NCI-H2081 treated with DMSO at 0.1 percent for 48 hours (cell line): Measurements from ENCODE around the gene CLIP3.
"Not testable (repeated sequence)": the region's sequence is repeated elsewhere in the genome, so short reads cannot be mapped to it uniquely, and the experiment has no call there.

Experiments used
- DNase-seq: peaks from one replicate; lab custom pipeline; 2025; lab: John Stamatoyannopoulos, UW

The CLIP3 gene

DNA sequence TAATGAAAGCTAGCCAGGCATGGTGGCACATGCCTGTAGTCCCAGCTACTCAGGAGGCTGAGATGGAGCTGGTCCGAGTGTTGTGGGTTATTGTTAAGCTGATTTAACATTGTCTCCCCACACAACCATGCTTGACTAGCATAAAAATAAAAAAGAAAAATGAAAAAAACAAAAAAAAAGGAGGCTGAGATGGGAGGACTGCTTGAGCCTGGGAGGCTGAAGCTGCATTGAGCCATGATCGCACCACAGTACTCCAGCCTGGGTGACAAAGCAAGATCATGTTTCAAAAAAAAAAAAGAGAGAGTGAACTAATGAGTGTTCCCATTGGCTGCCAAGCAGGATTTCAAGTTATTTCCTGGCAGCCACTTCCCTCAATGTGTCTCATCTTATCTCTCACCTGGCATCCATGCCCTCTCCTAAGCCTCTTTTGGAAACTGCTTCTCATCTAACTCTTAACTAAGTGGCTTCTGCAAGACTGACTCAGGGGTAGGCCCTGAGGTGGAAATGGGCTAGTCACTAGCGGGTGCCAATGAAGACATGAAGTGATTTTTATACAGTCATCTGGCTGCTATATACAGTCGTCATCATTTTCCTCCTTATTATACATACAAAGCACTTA, 16.5 kb upstream of the CLIP3 start:
- DNase-seq: no peak

DNA sequence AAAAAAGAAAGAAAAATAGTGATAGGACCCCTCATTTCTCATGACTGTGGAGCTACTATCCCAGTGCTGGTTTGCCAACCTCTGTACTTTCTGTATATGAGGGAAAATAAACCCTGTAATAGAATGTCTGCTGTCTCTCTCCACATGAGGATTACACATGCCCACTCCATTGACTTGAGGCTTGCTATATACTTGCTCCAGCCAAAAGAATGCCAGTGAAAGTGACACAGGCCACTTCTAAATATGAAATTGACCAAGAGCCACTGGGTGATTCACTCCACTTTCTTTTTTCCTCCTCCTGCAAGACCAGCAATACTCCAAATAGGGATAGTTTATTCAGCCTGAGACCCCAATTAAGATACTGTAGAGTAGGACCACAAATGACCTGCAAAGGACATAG, 15.2 kb upstream of the CLIP3 start:
- DNase-seq: no peak

DNA sequence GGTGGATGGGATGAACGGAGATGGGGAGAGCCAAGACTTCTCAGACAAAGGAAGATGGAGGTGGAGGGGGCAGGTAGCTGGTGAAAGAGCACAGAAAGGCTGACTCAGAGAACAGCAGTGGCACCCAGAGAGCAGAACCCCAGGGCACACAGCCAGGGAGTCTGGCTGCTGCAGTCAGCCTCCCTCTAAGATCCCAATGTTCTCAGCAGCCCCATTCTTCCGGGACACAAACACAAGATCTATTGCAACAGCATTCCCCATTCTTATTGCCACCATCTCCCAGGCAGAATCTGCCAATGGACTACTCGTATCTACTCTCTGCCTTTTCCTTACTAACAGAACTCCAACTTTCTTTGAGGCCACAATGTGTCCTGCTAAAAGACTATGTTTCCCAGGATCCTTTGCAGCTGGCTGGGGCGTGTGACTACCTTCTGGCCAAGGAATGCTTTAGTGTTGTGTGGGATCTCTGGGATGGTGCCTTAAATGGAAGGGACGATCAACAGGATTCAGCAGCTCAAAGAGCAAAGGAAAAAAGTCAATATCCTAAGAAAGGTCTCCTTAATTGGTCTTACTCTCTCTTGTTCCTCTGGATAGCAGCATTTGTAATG, 13.9 kb upstream of the CLIP3 start:
- DNase-seq: no peak

DNA sequence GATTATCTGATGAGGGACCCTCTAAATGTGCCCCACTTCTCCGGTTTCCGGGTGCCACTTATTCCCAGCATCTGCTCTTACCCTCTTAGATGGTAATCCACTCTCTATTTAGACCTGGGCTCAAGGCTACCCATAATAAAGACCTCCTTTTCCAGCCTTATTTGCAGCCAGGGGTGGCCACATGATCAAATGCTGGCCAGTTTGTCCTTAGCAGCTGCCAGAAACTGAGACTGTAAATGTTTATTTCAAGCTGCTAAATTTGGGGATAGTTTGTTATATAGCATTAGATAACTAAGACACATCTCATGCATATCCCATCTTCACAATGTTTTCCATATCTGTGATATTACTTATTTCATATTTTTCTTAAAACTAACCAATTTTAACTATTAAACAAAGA, 11.3 kb upstream of the CLIP3 start:
- DNase-seq: no peak

DNA sequence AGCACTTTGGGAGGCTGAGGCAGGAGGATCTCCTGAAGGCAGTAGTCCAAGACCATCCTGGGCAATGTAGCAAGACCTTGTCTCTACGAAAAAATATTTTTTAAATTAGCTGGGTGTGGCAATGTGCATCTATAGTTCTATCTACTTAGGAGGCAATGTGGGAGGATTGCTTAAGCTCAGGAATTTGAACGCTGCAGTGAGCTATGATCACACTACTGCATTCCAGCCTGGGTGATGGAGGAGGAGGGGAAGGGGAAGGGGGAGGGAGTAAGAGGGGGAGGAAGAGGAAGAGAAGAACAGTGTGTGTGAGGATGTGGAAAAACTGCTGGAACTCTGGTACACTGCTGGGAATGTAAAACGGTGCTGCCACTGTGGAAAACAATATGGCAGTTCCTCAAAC, 9.2 kb upstream of the CLIP3 start:
- DNase-seq: no peak

DNA sequence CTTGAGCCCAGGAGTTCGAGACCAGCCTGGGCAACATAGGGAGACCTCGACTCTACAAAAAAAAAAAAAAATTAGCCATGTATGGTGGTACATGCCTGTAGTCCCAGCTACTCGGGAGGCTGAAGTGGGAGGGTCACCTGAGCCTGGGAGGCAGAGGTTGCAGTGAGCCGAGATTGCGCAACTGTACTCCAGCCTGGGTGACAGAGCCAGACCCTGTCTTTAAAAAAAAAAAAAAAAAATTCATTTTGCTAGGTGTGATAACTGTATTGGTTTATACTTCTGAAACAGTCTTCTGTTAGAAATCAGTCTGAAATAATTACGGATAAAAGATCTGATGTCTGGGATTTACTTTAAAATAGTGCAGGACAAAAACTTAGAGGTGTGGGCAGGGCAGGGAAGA, 8.4 kb upstream of the CLIP3 start:
- DNase-seq: not testable (repeated sequence)

DNA sequence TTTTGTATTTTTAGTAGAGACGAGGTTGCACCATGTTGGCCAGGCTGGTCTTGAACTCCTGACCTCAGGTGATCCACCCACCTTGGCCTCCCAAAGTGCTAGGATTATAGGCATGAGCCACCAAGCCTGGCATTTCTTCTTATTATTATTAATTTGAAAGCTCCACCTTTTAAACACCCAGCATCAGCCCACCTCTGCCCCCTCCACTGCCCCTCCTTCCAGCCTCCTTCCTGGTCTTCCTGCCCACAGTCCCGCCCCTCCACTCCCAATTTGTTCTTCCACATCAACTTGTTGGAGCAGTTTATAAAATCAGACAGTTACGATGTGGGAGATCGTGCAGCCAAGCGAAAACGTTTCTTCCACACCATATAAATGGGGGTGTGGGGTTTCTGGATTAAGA, 7.8 kb upstream of the CLIP3 start:
- no peak for DNase-seq

DNA sequence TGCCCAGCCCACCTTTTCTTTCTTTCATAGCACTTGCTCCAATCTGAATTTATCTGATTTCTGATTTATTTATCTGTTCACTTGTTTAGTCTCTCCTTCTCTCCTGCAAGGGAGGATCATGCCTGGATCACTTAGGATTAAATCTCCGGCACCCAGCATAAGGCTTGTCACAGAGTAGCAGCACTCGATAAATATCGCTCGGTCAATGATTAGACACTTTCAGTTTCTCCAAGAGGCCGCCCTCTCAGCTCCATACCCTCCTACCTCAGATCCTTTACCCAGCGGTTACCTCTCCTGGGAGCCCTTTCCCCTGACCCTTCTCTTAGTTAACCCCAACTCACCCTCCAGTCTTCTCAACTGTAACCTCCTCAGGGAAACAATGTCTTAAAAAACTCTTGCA, 1.4 kb downstream of the CLIP3 start:
- no peak for DNase-seq

DNA sequence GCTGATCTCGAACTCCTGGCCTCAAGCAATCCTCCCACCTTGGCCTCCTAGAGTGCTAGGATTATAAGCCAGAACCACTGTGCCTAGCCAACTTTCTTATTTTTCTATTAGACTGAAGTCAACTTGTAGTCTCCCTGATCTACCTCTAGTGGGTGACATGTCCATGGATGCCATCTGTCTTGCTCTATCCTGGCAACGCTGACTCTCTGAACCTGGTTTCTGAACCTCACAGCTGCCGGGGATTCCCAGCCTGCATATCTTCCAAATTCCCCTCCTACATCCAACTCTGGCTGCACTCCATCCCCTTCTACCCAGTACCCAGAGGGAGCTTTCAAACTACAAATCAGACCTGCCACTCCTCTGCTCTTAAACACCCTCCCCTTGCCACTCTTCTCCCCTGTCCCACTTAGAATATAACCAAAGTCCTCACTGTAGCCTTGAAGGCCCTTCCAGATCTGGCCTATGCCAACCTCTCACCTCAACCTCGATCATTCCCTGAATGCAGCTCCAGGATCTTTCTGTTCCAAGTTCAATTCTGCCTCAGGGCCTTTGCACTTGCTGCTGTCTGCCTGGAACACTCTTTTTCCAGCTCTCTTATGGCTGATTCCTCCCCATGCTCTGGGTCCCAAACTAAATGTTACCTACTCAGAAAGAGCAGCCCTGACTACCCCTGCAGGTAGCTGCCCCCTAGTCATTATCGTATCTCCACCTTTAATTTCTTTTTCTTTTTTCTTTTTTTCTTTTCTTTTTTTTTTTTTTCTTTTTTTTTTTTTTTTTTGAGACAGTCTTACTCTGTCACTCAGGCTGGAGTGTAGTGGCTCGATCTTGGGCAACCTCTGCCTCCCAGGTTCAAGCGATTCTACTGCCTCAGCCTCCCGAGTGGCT, 2.2 kb downstream of the CLIP3 start:
- DNase-seq: no peak

DNA sequence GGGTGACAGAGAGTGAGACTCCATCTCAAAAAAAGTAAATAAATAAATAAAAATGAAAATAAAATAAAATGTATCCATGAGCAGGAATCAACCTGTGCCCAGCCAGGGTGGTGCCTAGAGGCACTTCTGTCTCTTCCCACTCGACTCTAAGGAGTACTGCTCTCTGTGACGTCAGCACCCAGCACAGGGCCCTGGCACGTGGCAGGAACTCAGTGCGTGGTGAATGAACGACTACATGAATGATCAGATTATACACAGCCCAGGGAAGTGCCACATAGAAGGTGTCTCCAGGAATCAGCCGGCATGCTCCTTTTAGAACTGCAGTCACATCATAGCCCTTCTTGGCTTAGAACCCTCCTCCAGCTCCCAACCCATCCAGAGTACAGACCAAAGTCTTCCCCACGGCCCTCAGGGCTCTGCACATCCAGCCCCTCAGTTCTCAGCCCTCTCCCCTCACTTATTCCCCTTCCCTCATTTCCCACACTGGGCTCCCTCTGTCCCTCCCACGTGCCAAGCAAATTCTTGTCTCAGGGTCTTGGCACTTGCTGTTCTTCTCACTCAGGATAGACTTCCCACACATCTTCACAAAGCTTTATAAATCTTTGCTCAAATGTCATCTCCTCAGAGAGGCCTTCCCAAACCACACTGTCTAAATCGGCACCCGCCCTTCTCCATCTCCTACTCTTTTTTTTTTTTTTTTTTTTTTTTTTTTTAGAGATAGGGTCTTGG, 4.2 kb downstream of the CLIP3 start:
- no peak for DNase-seq

DNA sequence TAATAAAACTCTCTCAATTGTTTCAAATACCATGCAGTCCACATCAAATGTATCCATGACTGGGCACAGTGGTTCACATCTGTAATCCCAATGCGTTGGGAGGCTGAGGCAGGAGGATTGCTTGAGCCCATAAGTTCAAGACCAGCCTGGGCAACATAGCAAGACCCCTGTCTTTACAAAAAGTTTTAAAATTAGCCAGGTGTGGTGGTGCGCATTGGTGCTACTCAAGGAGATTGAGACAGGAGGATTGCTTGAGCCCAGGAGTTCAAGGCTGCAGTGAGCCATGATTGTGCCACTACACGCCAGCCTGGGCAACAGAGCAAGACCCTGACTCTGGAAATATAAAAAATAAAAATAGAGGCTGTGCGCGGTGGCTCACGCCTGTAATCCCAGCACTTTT, 5.0 kb downstream of the CLIP3 start:
- no peak for DNase-seq

DNA sequence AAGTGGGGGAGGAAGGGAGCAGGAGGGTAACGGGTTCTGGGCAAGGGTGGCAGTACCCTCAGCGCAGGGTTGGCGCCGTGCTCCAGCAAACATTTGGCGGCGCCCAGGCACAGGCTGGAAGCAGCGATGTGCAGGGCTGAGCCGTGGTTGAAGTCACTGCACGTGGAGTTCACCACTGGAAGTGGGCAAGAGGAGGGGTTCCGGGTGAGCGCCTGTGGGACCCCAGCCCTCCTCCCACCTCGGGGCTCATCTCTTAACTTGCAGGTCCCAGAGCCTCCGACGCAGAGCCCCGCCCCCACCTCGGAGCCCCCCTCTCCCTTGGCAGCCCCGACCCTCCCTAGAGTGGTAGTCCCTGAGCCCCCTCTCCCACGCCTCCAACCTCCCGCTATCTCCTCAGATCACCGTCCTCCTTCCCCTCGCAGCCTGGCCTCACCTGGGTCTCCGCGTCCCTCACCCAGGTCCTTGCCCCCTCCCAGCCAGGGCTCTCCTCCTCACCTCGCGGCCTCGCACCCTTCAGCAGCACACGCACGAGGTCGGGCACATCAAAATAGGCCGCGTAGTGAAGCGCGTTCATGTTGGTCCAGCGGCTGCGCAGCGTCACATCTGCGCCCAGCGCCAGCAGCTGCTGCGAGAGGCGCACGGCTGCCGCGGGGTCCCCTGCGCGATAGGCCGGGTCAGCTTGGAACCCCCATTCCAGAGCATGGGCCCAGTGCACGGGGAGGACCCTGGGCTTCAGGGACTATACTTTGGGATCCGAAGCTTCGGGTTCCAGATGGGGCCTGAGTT, 6.4 kb downstream of the CLIP3 start:
- DNase-seq: no peak

DNA sequence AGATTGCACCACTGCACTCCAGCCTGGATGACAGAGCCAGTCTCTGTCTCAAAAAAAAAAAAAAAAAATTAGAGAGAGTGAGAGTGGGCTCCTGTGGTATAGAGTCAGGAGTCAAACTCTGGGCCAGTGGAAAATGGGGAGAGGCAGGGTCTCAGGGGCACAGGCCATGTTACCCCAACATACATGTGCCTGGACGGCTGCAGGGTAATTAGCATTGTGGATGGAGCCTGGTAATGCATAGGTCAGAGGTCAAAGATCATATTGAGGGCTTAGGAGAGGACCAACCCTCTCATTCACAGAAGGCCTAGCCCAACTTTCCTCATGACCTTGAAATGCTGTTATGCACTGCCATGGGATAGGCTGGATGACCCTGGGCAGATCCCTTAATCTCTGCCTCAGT, 7.1 kb downstream of the CLIP3 start:
- DNase-seq: no peak

DNA sequence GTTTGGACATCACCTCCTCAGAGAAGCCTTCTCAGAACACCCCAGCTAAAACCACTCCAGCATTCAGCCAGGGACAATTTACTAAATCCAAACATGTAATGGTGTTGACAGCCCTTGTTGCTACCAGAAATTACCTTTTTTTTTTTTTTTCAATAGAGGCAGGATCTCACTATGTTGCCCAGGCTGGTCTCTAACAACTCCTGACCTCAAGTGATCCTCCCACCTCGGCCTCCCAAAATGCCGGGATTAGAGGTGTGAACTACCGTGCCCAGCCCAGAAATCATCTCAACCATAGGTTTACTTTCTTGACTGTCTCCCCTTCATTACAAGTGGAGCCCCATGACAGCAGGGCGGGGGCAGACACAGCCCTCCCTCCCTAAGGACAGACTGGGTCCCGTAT, 9.2 kb downstream of the CLIP3 start:
- no peak for DNase-seq

DNA sequence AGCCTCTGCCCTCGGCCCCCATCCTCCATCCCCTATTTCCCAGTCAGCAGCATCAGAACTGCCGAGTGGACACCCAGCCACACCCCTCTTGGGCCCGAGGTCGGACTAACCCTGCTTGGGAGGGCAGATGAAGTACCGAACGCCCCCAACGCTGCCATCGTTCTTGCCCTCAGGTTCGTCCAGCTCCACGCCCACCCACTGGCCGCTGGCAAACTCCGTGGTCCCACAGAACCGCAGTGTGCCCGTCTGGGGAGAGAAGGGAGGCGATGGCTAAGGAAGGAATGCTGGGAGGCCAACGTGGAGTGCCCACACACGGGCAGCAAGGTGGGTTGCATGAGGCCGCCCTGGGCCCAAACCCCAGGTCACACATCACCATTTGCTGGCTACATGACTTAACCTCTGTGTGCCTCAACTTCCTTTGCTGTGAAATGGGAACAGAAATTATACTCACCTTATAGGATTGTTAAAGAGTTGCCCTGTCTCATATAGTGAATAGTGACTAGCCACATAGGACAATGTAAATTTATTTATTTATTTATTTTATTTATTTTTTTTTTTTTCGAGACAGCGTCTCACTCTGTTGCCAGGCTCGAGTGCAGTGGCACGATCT, 13.5 kb downstream of the CLIP3 start:
- DNase-seq: no peak

DNA sequence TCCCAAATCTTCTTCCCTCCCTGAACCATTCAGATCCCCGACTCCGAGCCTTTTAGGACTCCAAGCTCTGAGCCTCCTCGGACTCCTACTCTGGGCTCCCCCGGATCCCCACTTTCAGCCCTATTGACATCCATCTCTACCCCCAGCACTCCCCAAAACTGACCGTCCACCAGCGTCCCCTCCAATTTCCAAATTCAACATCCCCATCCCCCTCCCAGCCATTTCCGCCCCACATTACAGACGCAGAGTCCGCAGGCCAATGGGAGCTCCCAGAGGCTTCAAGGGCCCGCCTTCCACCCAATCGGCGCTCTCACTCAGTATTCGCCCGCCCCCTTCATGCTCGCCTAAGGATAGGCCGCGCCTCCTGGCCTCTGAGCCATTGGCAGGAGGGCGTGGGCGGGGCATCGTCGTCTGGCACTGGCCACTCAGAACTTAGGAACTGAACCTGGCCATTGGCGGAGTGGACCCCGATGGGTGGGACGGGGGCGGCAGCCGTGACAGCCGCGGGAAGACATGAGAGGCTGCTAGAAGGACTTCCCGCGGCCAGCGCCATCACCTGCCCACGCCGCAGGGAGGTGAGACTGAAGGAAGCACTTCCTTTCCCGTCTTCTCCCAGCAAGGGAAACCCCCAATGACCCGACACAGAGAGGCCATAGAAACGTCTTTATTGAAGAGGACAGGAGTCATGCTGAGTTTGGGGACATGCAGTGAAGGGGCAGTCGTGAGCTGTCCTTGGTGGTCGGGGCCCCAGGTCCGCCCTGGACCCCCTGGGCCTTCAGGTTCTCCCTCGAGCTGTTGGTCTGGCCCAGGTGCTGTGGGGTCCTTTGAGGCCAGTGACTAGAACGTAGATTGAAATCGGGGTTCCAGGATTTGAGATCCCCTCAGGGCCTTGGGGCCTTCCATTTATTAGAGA, 18.4 kb downstream of the CLIP3 start, which contains the start of gene ALKBH6:
TSS of gene ALKBH6 (minus strand) at position 202 of the 913 bp plus-strand sequence. CDS start 816 bp downstream, outside the sequence.
- peak; percentile 95 for DNase-seq

DNA sequence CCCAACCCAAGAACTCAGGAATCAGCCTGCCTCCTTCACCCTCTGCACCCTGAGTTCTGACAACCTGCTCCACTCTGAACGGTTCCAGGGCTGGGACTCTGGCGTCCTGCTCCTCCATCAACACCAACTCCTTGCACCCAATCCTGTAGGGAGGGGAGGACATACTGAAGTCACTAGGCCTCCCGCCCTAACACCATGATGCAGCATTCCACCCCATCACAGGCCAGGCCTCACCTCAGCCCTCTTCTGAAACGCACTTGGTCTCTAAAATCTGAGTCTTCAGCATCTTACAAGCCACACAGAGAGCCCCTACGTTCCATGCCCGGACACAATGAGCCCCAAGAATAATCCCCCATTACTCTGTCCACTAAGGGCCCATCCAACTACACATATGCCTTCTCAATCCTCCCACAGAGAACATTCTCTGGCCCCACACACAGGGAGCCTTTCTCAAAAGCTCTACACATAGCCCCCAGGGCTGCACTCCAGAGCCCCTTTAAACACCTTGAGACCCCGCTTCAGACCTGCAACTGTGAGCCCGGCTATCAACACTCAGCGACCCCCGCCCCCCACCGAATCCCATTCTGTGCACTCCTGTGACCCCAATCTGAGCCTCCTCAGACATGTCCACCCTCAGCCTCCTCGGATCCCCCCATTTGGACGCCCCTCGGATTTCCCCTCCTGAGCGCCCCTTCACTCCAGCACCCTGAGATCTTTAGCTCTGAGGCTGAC, 19.2 kb downstream of the CLIP3 start:
- DNase-seq: no peak

DNA sequence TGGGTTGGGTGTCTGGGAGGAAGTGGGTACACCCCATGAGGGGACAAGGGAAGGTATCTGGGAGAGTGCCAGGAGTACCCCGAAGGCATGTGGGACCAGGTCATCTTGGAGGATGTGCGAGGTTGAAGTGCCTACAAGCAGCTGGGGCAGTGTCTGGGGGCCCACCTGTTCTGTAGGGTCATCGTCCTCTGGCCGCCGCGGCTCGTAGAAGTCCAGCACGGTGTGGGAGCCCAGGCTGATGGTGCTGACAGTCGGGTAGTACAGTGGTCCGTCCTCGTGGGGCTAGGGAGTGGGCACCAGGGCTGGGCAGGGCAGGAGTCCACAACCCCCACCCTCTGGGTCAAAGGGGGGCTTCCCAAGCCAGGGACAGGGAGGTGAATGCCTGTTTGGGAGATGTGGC, 22.3 kb downstream of the CLIP3 start:
- DNase-seq: no peak

DNA sequence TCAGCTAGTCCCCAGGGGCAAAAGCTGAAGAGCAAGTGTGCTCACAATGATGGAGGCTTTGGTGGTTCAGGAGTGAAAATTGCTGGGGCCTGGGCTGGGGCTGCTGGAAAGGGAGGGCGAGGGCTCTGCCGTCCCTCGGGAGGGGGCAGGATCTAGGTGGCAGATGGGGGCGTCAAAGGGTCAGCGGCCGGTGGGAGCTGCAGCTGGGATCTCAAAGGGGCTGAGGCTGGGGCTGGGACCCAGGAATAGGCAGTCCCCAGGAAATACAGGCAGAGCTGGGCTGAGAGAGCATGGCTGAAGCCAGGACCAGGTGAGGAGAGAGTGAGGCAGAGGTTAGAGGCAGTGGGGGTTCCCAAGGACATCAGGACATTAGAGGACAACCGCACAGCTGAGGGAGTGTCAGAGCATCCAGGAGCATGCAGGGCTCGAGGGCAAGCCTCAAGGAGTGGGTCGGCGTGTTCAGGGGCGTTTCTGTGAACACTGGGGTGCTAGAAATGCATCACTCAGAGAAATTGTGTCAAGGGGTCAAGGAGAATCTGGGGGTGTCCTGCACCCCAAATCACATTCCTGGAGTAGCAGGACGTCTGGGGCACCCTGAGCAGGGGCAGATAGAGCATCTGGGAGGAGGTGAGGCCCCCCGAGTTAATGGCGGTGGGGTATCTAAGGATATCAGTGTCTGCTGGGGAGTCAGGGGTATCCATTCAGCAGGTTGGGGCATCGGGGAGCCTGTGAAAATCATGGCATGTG, 22.9 kb downstream of the CLIP3 start:
- DNase-seq: no peak
